Left renal pelvis (tissue), 4 donors: ENCODE data around the gene C10orf105. TPM values are rescaled to one million over a fixed set of nuclear protein-coding genes. Genes with fewer than 3 reads are reported as not detected.

Experiments
- DNase-seq, 4 donors: peaks; one replicate each; pipeline ENCODE4 v3.0.0-alpha.2; 2013; ENCODE audit warnings: low read depth in 4 of 4, low spot score in 3 of 4
- polyA plus RNA-seq, 4 donors: library from polyadenylated mRNA; unstranded; fragments of 120-200 nt; gene quantifications; one replicate each; pipeline ENCODE4 v1.2.1, GENCODE V29; 2013; ENCODE audit not compliant: insufficient read length in 4 of 4

Gene C10orf105
- polyA plus RNA-seq, 4 donors, result 0.17 to 0.61 (median 0.23) TPM

DNA sequence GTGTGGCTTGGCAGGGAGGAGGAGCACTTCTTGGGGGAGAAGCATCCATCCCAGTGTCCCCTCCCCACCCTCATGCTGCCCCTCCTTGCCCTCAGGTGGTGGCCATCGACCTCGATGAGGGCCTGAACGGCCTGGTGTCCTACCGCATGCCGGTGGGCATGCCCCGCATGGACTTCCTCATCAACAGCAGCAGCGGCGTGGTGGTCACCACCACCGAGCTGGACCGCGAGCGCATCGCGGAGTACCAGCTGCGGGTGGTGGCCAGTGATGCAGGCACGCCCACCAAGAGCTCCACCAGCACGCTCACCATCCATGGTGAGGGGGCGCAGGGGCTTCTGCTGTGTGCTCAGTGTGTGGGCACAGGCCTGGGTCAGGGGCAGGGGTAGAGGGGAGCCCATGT lies 14.8 kb downstream of the C10orf105 start:
- no peak for DNase-seq

DNA sequence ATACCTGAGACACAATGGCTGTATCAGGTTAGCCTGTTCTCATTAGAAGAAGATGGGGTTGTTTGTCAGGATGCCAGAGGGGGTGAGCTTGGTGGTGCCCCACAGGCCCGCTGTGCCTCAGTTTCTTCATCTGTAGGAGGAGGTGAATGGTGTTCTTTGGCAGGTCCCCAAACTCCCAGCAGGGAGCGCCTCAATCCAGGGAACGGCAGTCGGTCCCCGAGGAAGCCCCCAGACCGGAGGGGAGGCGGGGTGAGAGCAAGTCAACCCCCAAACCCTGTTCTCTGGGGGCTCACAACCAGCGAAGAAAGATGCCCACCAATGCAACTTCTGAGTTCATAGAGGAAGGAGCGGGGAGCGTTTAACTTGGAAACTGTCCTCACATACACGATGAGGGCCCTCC lies 16.0 kb downstream of the C10orf105 start:
- no peak for DNase-seq

DNA sequence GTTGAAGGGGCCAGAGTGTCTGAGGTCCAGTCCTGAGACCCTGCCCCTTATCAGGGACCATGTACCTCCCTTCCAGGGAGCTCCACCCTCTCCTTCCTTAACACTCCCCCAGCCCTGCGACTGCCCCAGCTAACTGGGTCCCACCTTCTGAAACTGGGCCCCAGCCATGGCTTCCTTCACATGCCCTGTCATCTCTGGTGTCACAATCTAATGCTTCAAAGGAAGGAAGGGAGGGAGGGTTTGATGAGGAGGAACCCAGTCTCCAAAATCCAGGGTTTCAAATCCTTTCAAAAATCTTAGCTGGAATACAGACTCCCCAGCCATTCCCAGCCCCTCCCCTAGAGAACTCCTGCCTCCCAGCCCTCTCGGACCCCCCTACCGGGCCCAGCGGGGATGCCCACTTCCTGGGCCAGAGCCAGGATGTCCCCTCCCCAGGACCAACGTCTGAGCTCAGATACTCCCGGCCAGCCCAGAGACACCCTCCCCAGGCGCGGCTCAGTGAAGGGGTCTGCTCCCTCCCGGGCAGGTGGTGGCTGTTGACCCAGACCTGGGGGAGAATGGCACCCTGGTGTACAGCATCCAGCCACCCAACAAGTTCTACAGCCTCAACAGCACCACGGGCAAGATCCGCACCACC lies 18.0 kb downstream of the C10orf105 start:
- no peak for DNase-seq

DNA sequence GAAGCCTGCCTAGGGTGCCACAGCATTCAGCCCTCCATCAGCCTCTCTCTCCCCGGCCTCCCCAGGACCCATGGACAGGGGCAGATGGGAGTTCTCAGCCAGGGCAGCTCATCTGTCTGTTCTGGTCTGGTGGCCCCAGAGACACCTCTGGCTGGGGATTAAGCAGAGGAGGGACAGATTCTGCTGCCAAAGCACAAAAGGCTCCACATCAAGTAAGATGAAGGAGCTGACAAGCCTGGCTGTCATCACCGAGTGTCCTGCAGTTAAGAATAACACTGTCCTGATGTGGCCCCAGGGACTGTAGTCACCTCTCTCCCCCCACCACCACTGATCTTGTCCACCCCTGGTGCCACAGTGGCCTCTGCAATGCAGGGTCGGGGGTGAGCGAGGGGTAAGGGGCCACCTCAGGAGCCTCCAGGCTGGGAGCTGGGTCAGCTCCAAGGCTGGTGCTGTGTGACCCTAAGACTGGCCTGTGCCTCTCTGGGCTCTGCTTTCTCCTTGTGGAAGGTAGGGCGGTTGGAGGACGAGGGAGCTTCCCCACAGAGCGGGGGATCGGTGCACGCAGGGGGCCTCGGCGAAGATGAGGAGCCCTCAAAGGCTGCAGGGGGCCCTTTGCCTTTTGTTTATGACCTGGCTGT lies 18.7 kb downstream of the C10orf105 start:
- no peak for DNase-seq

DNA sequence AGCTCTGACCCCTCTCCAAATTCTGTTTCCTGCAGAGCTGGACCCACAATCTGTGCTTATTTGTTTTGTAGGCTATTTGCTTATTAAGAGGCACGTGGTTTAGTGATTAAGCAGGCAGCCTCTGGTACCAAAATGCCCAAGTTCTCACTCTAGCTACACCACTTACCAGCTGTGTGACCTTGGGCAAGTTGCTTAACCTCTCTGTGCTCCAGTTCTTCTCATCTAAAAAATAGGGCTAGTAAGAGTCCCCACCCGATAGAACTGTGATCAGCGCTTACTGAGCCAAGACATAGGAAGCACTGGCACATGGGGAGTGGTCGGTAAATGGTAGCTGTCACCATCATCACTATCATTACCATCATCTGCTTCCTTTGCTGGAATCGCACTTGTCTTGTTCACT lies 20.8 kb downstream of the C10orf105 start:
- DNase-seq, result no peak

DNA sequence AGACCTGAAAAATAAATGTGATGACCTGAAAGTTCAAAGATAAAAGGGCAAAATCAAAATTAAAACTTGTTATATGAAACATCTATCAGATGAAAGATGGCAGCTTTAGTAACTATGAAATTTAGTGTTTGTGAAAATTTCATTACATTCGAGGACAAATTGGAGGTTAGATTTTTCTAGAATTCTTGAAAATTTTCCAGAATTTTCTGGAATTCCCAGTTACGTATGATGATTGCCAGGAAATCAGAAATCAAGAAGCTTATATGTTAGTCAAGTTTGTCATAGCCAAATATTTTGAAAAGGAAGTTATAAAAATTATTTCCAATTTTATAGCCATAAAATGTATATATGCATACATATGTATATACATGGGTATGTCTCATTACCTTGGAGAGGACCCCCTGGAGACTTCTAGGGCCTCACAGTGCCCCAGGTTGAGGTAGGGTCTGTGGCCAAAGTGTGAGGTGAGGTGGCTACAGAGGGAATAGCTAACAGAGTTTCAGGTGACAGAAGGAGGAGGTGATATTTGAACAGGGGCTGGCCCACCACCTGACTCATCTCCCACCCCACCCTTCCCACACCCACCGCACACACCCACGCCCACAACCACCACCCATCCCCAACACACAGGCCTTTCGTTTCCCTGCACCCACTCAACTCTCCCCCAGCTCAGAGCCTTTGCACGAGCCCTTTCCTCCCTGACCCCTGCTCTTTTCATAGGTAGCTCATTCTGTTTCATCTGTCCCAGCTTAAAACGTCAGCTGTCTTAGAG lies 21.5 kb downstream of the C10orf105 start:
- no peak for DNase-seq

DNA sequence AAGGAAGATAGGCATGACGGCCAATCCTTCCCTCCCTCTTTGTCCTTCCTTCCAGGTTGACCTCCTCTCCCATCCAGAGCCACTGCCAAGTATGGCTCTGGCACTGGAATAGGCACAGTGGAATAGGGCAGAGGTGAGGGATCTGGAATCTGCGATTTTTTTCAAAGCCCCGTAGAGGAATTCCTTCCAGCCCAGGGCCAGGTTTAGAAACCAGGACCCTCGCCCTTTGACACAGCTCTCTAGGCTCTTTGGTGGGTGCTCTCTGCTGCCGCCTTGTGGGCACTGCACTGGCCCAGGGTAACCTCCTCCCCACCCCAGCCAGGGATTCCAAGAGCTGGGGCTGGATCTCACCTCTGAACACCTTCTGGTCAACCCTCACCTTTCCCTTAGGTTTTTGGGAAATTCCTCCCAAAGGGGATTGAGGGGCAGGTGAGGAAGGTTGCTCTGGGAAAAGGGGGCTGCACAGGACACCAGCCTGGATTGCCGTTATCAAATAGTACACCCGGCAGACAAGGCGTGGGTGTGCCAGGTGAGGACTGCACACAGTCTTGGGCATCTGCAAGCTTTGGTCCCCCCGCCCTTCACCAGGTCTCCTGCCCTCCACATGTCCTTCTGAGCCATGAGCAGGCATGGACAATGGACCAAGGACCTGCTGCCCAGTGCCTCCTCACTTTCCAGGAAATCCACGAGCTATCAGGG lies 22.8 kb downstream of the C10orf105 start:
- no peak for DNase-seq

DNA sequence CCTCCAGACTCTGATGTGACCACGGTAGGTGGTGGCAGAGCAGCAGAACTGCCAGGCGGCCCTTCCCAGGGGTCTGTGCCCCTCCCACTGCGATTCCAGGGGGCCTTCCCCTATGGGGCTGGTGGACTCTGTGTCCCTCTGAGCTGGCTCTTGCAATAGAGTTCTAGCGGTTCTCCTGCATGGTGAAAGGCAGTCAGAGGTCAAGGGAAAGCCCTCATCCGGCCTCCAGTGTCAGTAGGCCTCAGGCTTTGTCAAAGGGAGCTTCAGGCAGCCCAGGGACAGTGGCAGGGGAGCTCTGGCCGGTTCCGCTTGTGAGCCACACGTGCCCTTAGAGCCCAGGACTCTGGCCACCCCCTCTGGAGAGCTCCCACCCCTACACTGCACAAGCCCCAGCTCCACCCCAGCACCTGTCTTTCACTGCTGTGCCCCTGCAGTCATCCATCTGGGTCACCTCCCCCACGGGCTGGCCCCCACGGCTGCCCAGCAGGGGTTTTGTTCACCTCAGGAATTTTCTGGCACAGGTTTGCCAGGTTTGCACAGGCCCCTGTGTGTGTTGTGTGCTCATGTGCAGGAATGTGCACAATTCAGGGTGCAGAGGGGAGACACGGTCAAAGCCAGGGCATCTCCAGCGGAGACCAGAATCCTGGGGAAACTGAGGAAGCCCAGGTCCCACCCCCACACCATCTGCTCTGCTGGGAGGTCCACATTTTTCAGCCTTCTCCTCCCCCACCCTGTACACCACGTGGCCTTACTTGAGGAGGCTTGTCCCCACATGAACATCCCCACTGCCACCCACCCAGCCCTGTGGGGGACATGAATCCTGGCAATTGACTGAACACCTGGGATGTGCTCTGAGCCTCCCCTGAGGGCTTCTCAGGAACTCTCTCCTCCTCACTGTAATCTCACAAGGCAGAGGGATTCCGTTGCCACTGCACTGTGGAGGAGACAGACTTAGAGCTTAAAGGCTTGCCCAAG lies 23.8 kb downstream of the C10orf105 start:
- DNase-seq, result no peak

DNA sequence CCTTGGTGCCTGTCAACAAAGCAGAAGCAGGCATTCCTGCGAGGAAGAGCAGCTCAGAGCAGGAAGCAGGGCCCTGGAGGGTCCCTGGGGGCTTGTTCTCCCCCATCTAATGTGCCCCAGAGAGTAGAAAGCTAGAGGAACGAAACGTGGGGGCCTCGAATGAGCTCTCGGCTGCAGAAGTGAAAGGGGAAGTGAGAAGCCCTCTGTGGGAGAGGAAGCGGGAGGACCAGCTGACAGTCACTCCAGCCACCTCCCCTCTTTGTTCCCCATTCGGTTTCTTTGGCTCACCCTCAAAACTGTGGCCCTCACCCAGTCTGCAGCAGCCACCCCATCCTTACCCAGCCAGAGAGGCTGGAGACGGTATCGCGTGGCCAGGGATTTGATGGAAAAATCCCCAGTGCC lies 25.0 kb downstream of the C10orf105 start:
- DNase-seq, result no peak

DNA sequence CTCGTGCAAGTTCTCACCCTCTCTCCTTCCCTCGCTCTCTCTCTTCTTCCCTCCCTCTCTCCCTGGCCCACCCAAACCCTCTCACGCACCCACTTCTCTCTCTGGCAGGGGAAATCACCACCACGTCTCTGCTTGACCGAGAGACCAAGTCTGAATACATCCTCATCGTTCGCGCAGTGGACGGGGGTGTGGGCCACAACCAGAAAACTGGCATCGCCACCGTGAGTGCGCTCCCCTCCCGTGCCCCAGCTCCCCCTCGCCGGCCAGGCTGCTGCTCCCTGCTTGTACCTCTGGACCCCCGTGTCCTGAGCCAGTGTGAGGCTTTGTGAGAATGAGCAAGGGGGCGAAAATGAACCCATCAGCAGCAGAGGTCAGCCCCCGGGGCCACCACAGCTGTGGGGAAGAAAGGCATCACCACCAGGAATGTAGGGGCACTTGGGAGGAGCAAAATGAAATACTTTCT lies 25.5 kb downstream of the C10orf105 start:
- DNase-seq, result no peak

DNA sequence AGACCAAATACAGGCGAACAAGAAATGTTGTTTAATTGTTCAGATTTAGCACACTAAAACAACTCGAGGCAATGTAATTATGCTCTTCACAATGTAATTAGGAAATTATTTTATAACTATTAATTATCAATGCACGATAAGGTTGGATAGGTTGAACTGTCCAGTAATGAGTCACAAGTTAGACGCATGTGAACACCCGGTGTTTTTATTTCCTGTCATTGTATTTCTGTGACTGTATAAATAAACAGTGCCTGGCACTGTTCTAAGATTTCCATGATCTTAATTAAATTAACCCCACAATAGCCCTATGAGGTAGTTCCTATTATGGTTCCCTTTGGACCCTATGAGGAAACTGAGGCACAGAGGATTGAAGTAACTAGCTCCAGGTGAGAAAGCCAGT lies 26.2 kb downstream of the C10orf105 start:
- DNase-seq, result no peak

DNA sequence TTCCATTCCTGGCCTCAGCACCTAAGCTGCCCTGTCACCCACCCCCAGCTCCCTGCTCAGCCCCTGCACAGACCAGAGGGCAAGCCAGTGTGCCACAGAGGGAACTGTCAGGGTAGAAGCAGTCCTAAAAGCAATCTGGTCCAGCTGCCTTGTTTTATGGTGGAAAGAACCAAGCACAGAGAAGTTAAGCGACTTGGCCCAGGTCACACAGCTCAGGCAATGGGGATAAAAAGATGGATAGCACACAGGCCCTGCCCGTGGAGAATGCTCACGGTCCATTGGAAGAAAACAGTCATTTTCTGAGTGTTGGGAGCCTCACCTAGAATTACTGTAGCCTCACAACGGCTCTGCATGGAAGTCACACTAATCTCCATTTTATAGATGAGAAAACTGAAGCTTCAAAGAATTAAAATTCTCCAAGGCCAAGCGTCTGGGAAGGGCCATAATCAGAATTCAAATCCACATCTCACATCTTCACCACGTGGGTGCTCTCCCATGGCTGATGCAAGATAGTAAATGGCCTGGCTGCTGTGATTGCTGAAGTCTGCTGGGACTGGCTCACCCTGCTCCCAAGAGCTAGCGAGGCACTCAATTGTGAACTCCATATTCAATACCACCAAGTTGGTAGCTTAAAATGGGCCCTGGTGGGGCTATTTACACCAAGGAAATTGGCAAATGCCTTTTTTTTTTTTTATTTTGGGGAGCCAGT lies 26.8 kb downstream of the C10orf105 start:
- DNase-seq, result no peak

DNA sequence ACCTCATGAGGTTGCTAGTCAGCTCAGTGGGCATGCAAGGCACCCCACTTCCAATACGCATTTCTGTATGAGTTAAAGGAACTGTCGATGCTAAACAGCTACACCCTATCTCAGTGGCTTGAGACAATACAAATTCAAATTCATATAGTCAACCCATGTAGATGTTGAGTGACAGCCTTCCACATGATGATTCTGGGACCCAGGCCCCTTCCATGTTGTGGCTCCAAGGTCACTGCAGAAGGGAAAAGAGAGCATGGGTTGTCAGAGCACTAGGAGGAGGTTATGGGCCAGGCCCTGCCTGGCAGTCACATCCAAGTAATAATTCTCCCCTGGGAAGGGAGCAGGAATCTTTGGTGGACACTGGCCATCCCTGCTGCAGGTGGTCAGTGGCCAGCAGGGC lies 28.2 kb downstream of the C10orf105 start:
- DNase-seq, result no peak

DNA sequence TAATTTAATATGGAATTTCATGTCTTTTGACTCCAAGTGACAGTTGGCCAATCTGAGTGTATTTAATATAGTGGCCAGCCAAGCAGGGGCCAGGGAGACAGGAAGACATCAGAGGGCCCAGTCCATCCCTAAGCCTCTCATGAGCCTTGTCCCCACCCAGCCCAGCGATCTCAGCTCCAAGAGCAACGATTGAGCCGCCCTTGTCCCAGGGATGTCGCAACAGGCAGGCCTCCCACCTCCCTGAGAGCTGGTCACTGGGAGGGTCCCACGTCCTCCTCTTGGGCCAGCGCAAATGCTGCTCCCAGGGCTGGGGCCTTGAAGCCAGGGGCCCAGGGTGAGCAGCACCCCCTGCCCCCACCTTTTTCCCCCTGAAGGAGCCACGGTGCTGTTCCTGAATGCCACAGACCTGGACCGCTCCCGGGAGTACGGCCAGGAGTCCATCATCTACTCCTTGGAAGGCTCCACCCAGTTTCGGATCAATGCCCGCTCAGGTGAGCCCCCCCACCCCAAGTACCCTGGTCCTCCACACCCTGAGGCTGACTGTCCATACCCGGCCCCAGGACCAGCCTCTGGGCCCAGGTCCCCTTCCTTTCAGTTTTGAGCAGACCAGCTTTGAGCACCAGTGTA lies 29.4 kb downstream of the C10orf105 start:
- no peak for DNase-seq

DNA sequence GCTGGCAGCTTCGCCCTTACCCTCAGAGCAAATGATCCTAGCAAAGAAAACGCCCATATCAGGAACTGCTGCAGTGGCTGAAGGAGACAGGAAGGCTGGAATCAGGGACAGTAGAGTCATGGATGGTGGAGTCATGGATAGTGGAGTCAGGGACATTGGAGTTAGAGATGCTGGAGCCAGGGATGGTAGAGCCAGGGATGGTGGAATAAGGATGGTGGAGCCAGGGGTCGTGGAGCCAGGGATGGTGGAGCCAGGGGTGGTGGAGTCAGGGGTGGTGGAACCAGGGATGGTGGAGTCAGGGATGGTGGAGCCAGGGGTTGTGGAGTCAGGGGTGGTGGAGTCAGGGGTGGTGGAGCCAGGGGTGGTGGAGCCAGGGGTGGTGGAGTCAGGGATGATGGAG lies 31.3 kb downstream of the C10orf105 start:
- no peak for DNase-seq

DNA sequence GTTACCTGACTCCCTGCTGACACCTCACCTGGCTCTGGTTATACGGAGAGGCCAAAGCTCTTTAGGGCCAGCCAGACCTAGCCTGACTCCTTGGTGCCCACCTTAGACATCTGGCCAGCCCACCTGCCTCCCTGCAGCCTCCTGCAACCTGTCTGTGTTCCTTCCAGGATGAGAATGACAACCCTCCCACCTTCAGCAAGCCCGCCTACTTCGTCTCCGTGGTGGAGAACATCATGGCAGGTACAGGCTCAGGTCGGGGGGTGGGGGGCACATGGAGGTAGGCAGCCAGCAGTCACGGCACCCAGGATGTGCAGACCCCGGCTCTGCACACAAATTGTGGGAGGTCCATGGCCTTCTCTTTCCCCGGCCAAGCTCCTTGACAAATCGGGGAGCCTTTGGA lies 32.1 kb downstream of the C10orf105 start:
- DNase-seq, result no peak

DNA sequence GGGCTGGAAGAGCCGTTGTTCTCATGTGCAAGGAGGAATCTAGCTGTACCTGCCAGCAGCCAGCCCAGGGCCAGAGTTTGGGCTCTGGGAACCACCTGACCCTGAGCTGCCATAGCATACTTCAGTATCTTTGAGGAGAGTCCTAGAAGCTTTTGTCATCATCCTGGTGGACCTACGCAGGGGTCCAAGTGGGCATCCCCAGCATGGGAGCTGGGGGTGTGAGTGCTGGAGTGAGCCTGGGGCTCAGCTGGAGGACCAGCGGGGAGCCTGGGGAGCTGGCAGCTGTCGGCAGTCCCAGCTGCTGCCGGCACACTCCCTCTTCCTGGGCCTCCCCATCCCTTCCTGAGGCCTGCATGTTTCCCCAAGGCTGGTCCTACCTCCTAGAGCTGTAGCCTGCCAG lies 32.5 kb downstream of the C10orf105 start:
- DNase-seq, result no peak

DNA sequence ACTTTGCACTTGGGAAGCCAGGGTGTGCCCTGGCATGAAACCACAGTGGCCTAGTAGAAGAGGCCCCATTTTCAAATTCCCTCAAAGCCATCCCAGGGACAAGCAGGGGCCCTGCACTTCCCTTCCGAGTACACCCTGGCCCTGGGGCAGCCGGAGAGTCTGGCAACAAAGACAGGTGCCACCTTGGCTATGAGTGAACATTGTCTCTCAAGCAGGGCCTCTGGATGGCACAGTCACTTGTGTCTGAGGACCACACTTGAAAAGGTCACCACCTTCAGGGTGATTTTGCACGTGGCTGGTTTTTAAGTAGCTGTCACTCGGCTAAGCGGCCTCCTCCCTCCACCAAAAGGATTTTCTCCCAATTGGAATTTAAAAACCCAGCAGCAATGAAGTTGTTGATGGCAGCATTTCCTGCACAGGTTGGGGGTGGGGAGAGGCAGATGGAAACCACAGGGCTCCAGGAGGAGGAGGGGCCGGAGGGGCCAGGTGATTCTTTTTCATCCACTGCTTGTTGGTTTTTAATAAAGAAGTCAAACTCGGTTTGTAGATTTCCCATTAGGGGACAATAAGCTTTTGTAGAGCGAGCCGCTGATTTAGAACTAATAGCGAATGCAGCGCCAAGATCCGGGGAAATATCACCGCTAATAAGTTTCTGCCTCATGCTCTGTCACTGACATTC lies 33.9 kb downstream of the C10orf105 start:
- no peak for DNase-seq
